ENCODE results near the gene FRS3.
"Not testable (repeated sequence)": the region's sequence is repeated elsewhere in the genome, so short reads cannot be mapped to it uniquely, and the experiment has no call there.

Gene FRS3

GRCh38 chr6:41813956-41814355 is 34.3 kb upstream of the FRS3 start:
- no peak overlapping the region for H3K4me2 ChIP-seq
- no peak overlapping the region for H3K9ac ChIP-seq
- H3K36me3 ChIP-seq = peaks cover 32% of the 10 kb centered on the region
- no peaks in the 10 kb centered on the region for H3K27me3 ChIP-seq
- no peak for TF ChIP-seq Cebpa-rat (IDR thresholded peaks at IDR 0.05)
- H3K4me1 ChIP-seq = no peaks in the 10 kb centered on the region
- no peak overlapping the region for H3K4me3 ChIP-seq
- H4K20me1 ChIP-seq = peaks cover 15% of the 10 kb centered on the region; the same call in 1 of the 2 replicates
- H3K27ac ChIP-seq = no peak overlapping the region
- H3K9me3 ChIP-seq = no peaks in the 10 kb centered on the region

GRCh38 chr6:41813469-41813868 is 33.8 kb upstream of the FRS3 start:
- no peak for TF ChIP-seq Cebpa-rat (IDR thresholded peaks at IDR 0.05)
- Histone ChIP-seq H3K4me1 (no peaks in the 10 kb centered on the region), H3K9ac (no peak overlapping the region), H4K20me1 (peaks cover 15% of the 10 kb centered on the region; the same call in 1 of the 2 replicates), H3K4me2 (no peak overlapping the region), H3K27me3 (no peaks in the 10 kb centered on the region), H3K9me3 (no peaks in the 10 kb centered on the region), H3K4me3 (no peak overlapping the region), H3K27ac (no peak overlapping the region), H3K36me3 (peaks cover 28% of the 10 kb centered on the region)

GRCh38 chr6:41811946-41812345 is 32.2 kb upstream of the FRS3 start:
- peaks cover 25% of the 10 kb centered on the region for H3K36me3 ChIP-seq
- not testable (repeated sequence) for H3K4me2 ChIP-seq, H3K27me3 ChIP-seq, H3K27ac ChIP-seq, H3K4me3 ChIP-seq, H3K9ac ChIP-seq, H3K9me3 ChIP-seq, H3K4me1 ChIP-seq
- H4K20me1 ChIP-seq = peaks cover 14% of the 10 kb centered on the region; the same call in 1 of the 2 replicates

GRCh38 chr6:41811095-41811494 is 31.4 kb upstream of the FRS3 start:
- Histone ChIP-seq H3K36me3 (peaks cover 31% of the 10 kb centered on the region), H3K4me3 (no peak overlapping the region), H3K9me3 (no peaks in the 10 kb centered on the region), H3K9ac (no peak overlapping the region), H3K4me2 (no peak overlapping the region), H3K27ac (no peak overlapping the region), H3K4me1 (no peaks in the 10 kb centered on the region), H4K20me1 (peaks cover 13% of the 10 kb centered on the region; the same call in 1 of the 2 replicates), H3K27me3 (no peaks in the 10 kb centered on the region)
- TF ChIP-seq Cebpa-rat (IDR thresholded peaks at IDR 0.05) = no peak

GRCh38 chr6:41805830-41806774 is 26.4 kb upstream of the FRS3 start:
- Histone ChIP-seq H4K20me1 (peaks cover 39% of the 10 kb centered on the region), H3K36me3 (peaks cover 59% of the 10 kb centered on the region), H3K4me2 (no peak overlapping the region), H3K9me3 (no peaks in the 10 kb centered on the region), H3K27me3 (no peaks in the 10 kb centered on the region), H3K9ac (no peak overlapping the region), H3K4me1 (no peaks in the 10 kb centered on the region), H3K27ac (no peak overlapping the region), H3K4me3 (no peak overlapping the region)
- TF ChIP-seq Cebpa-rat (IDR thresholded peaks at IDR 0.05) = no peak

GRCh38 chr6:41801380-41801779 is 21.7 kb upstream of the FRS3 start:
- Histone ChIP-seq H3K4me2 (no peak overlapping the region), H3K4me1 (no peaks in the 10 kb centered on the region), H3K27ac (no peak overlapping the region), H4K20me1 (peaks cover 49% of the 10 kb centered on the region), H3K4me3 (no peak overlapping the region), H3K36me3 (peaks cover 90% of the 10 kb centered on the region), H3K9ac (no peak overlapping the region), H3K27me3 (no peaks in the 10 kb centered on the region), H3K9me3 (no peaks in the 10 kb centered on the region)
- TF ChIP-seq Cebpa-rat (IDR thresholded peaks at IDR 0.05) = no peak

- no peaks in the 10 kb centered on the region for H3K4me1 ChIP-seq
- peaks cover 90% of the 10 kb centered on the region for H3K36me3 ChIP-seq
- no peaks in the 10 kb centered on the region for H3K9me3 ChIP-seq
- H3K4me2 ChIP-seq = no peak overlapping the region
- H4K20me1 ChIP-seq = peaks cover 38% of the 10 kb centered on the region
- no peak overlapping the region for H3K27ac ChIP-seq
- no peak overlapping the region for H3K4me3 ChIP-seq
- H3K27me3 ChIP-seq = no peaks in the 10 kb centered on the region
- no peak overlapping the region for H3K9ac ChIP-seq
- TF ChIP-seq Cebpa-rat (IDR thresholded peaks at IDR 0.05) = no peak
Measured at GRCh38 chr6:41799559-41799911, 19.8 kb upstream of the FRS3 start.

- TF ChIP-seq Cebpa-rat (IDR thresholded peaks at IDR 0.05) = no peak
- no peak overlapping the region for H3K9ac ChIP-seq
- no peak overlapping the region for H3K4me3 ChIP-seq
- H3K9me3 ChIP-seq = no peaks in the 10 kb centered on the region
- no peak overlapping the region for H3K4me2 ChIP-seq
- H3K36me3 ChIP-seq = peaks cover 87% of the 10 kb centered on the region
- H4K20me1 ChIP-seq = peaks cover 35% of the 10 kb centered on the region
- no peaks in the 10 kb centered on the region for H3K4me1 ChIP-seq
- H3K27ac ChIP-seq = no peak overlapping the region
- no peaks in the 10 kb centered on the region for H3K27me3 ChIP-seq
Measured at GRCh38 chr6:41798901-41799558, 19.3 kb upstream of the FRS3 start.

GRCh38 chr6:41796474-41796873 is 16.8 kb upstream of the FRS3 start:
- H3K9me3 ChIP-seq = no peaks in the 10 kb centered on the region
- H3K27me3 ChIP-seq = no peaks in the 10 kb centered on the region
- H4K20me1 ChIP-seq = peaks cover 32% of the 10 kb centered on the region; the same call in 1 of the 2 replicates
- peaks cover 95% of the 10 kb centered on the region for H3K36me3 ChIP-seq
- H3K4me3 ChIP-seq = no peak overlapping the region
- H3K4me2 ChIP-seq = no peak overlapping the region
- H3K4me1 ChIP-seq = no peaks in the 10 kb centered on the region
- no peak overlapping the region for H3K9ac ChIP-seq
- H3K27ac ChIP-seq = no peak overlapping the region
- TF ChIP-seq Cebpa-rat (IDR thresholded peaks at IDR 0.05) = no peak

- Histone ChIP-seq H3K9me3 (no peaks in the 10 kb centered on the region), H3K27ac (no peak overlapping the region), H3K4me2 (no peak overlapping the region), H3K4me1 (peaks cover 14% of the 10 kb centered on the region), H3K9ac (no peak overlapping the region), H4K20me1 (peaks cover 42% of the 10 kb centered on the region), H3K4me3 (no peak overlapping the region), H3K36me3 (peaks cover 80% of the 10 kb centered on the region), H3K27me3 (no peaks in the 10 kb centered on the region)
- TF ChIP-seq Cebpa-rat (IDR thresholded peaks at IDR 0.05) = no peak
Measured at GRCh38 chr6:41791984-41792383, 12.3 kb upstream of the FRS3 start.
